GM18867 (cell line): ENCODE results near the gene PRADC1.
"Not testable (repeated sequence)": the region's sequence is repeated elsewhere in the genome, so short reads cannot be mapped to it uniquely, and the experiment has no call there.

ENCODE experiments used
- ATAC-seq: cut with Tn5 transposase; IDR thresholded peaks from one replicate; pipeline ENCODE4 v1.9.1; 2021; ENCODE audit warnings: mild to moderate bottlenecking, moderate library complexity; ENCODE audit not compliant: unreplicated experiment

The PRADC1 gene

GRCh38 chr2:73205611-73206010 is 27.4 kb downstream of the PRADC1 start:
- ATAC-seq = no peak

- no peak for ATAC-seq
Measured at GRCh38 chr2:73203055-73203681, 29.9 kb downstream of the PRADC1 start.

- no peak for ATAC-seq
Measured at GRCh38 chr2:73202156-73203054, 30.6 kb downstream of the PRADC1 start, which contains the start of gene NOTO. Gene NOTO (plus strand): TSS chr2:73202574. CDS start chr2:73202667, 93 bp downstream.

DNA sequence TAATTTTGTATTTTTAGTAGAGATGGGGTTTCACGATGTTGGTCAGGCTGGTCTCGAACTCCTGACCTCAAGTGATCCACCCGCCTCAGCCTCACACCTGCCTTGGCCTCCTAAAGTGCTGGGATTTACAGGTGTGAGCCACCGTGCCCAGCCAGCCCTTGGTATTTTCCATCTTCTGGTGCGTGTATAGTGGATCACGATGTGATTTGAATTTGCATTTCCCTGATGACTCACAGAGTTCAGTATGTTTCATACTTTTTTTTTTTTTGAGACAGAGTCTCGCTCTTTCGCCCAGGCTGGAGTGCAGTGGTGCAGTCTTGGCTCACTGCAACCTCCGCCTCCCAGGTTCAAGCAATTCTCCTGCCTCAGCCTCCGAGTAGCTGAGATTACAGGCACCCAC is 32.8 kb downstream of the PRADC1 start:
- ATAC-seq = not testable (repeated sequence)

DNA sequence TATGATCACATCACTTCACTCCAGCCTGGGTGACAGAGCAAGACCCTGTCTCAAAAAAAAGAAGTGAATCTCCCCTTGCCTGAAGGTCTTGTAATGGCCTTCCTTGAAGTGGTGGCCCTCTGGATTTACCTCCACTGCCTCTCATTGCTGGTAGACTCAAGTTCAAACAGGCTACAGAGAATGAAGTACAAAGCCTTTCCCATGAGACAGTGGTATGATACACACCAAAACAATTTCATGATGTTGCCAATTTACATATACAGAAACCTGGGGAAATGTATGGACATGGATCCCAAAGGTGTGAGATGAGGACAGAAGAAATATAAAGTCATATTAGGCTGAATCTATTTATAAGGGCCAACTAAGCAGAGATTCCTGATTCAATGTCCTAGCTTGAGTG is 35.5 kb downstream of the PRADC1 start:
- ATAC-seq = no peak

GRCh38 chr2:73187549-73187948 is 45.5 kb downstream of the PRADC1 start:
- no peak for ATAC-seq

DNA sequence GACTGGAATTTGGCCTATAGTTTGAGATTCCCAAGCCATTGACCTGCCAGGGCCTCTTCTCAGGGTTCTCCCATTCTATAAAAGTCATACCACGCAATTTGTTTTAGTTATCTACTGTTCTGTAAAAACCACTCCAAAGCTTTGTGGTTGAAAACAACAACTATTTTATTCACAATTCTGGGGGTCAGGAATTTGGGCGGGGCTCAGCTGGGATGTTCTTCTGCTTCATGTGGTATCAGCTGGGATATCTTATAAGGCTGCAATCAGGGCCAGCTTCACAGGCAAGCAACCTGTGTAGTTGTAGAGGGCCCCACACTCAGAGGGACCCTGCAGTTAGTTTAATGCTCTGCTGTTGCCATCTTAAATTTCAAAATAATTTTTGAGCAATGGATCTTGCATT is 47.1 kb downstream of the PRADC1 start:
- ATAC-seq = no peak
